ENCODE measurements around the gene PLEKHA7.

The PLEKHA7 gene

DNA sequence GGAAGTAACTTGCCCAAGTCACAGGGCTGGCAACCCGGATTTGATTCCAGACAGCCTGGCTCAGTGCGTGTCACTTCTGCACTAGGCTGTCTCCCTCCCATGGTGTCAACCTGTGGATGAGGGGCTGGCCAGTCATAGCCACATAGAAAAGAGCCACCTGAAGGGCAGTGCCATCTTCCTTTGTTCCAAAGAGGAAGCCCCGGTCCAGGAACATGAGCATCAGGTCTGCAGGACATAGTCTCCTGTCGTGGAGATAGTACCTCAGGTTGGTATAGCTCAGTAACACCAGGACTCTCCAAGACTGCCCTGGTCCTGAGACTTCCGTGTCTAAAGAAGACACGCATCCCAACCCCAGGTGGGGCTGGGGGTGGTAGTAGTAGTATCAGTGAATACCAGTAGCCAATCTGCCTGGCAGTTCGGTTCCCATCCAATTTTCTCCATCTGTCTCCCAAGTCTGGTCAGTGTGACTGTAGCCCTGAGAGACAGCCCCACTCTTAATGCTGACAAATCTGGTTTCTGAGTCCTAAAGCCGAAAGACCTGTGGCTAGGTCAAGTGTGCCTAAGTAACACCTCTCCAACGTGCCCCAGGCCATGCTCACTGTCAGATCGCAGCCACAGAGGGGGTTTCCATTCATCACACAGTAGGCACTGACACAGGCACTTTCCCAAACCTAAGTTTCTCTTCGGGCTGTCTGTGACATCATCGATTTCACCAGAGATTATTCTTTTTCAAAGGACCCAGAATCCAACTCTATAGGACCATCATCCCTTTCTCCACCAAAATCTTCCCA is 242.7 kb downstream of the PLEKHA7 start:
- Mint-ChIP-seq H3K27ac (no peak overlapping the region), H3K9me3 (no peaks in the 10 kb centered on the region), H3K36me3 (ENCODE audit: low read depth) (no peaks in the 10 kb centered on the region), H3K4me3 (no peak overlapping the region), H3K4me1 (ENCODE audit: low read depth) (no peaks in the 10 kb centered on the region), H3K27me3 (no peaks in the 10 kb centered on the region)

DNA sequence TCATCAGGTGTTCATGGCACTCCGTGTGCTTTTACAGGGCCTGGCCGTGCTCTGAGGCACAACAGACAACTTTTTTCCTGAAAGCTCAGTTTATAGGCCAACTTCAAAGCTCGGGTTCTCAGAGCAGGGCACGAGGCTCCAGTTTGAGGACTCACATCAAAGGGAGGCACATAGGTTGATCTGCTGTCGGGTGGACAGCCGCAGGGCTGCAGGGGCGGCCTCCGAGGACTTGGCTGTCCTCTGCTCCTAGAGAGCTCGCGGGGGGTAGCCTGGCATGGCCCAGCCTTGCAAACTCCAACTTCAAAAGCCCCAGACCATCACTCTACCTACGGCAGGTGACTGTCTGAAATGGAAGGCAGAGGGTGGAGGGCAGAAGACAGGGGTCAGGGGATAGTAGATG is 244.2 kb downstream of the PLEKHA7 start:
- no peak overlapping the region for H3K27ac Mint-ChIP-seq
- H3K27me3 Mint-ChIP-seq, result no peaks in the 10 kb centered on the region
- H3K4me1 Mint-ChIP-seq (ENCODE audit: low read depth), result no peaks in the 10 kb centered on the region
- H3K4me3 Mint-ChIP-seq, result no peak overlapping the region
- no peaks in the 10 kb centered on the region for H3K9me3 Mint-ChIP-seq
- no peaks in the 10 kb centered on the region for H3K36me3 Mint-ChIP-seq (ENCODE audit: low read depth)

DNA sequence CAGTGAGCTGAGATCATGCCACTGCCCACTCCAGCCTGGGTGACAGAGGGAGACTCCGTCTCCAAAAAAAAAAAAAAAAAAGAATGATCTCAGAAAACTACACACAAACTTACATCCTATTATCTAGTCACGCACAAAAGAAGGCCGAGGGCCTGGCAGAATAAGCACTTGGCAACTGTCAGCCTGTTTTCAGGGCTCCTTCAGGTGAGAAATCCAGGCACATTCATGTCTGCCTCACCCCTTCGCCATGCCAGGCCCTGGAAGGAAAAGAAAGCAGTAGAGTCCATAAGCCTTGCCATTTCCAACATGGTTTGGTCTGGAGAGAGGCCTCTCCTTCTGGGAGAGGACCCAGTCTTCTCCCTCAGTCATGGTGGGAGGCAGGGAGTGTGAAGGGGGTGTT is 244.8 kb downstream of the PLEKHA7 start:
- Mint-ChIP-seq H3K4me3 (no peak overlapping the region), H3K4me1 (ENCODE audit: low read depth) (no peaks in the 10 kb centered on the region), H3K27me3 (no peaks in the 10 kb centered on the region), H3K27ac (no peak overlapping the region), H3K9me3 (no peaks in the 10 kb centered on the region), H3K36me3 (ENCODE audit: low read depth) (no peaks in the 10 kb centered on the region)

DNA sequence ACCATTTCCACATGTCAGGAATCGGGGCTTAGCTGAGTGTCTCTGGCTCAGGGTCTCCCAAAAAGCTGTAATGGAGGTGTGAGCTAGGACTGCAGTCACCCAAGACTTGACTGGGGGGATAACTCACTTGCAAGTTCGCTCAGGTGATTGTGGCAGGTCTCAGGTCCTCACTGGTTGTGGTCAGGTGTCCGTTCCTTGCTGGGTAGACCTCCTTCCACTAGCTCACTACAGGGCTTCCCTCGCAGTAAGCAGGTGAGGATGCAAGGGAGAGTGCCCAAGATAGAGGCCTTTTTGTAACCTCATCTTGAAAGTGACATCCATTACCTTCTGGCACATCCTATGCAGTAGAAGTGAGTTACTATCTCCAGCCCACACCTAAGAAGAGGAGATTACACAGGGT is 246.3 kb downstream of the PLEKHA7 start:
- no peaks in the 10 kb centered on the region for H3K27me3 Mint-ChIP-seq
- no peak overlapping the region for H3K4me3 Mint-ChIP-seq
- no peaks in the 10 kb centered on the region for H3K36me3 Mint-ChIP-seq (ENCODE audit: low read depth)
- no peaks in the 10 kb centered on the region for H3K4me1 Mint-ChIP-seq (ENCODE audit: low read depth)
- no peaks in the 10 kb centered on the region for H3K9me3 Mint-ChIP-seq
- no peak overlapping the region for H3K27ac Mint-ChIP-seq

DNA sequence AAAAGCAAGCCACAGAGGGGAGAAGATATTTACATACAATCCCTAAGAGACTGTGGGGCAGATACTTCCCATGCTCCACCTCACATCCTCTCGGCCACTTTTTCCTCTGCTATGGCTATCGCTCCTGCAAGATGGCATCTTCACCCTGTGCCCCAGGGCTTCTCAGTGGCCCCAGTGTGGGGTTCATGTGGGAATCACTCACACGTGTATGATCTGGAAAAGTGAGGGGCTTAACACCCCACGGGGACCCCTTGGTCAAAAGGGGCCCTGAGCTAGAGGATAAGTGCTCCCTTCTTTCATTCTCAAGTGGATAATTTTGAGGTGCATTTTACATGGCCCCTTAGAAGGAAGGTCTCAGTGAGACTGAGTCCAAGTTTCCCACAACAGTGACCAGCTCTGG is 247.1 kb downstream of the PLEKHA7 start:
- H3K36me3 Mint-ChIP-seq (ENCODE audit: low read depth), result no peaks in the 10 kb centered on the region
- H3K27ac Mint-ChIP-seq, result no peak overlapping the region
- no peak overlapping the region for H3K4me3 Mint-ChIP-seq
- H3K9me3 Mint-ChIP-seq, result no peaks in the 10 kb centered on the region
- no peaks in the 10 kb centered on the region for H3K27me3 Mint-ChIP-seq
- H3K4me1 Mint-ChIP-seq (ENCODE audit: low read depth), result no peaks in the 10 kb centered on the region

DNA sequence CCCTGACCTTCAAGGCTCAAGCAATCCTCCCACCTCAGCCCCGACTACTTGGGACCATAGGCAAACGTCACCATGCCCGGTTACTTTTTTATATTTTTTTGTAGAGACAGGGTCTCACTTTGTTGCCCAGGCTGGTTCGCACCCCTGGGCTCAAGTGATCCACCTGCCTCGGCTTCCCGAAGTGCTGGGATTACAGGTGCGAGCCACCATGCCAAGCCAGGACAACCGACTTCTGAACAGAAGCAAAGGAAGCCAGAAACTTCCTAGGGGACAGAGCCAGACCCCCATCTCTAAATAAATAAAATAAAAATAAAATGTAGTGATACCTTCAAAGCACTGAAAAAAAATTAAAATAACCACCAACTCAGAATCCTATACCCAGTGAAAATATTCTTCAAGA is 249.3 kb downstream of the PLEKHA7 start:
- Mint-ChIP-seq H3K4me3 (no peak overlapping the region), H3K9me3 (no peaks in the 10 kb centered on the region), H3K27me3 (no peaks in the 10 kb centered on the region)

DNA sequence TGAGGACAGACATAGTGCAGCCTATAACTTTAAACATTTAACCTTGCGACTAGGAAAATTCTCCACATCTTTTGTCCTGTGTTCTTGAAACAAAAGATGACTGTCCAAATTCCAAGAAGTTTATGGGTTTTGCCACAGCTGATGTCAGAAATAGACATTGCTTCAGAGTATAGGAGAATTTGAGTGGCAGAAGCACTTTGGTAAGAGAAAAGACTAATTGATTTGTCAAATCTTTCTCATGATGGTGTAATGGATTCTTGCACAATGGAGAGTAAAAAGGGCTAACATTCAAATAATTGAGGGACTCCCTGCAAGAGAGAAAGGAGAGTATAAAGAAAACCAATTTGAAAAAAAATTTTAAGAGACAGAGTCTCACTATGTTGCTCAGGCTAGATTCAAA is 250.5 kb downstream of the PLEKHA7 start:
- H3K36me3 Mint-ChIP-seq (ENCODE audit: low read depth), result peaks cover 8% of the 10 kb centered on the region
- no peak overlapping the region for H3K27ac Mint-ChIP-seq
- H3K27me3 Mint-ChIP-seq, result no peaks in the 10 kb centered on the region
- H3K9me3 Mint-ChIP-seq, result no peaks in the 10 kb centered on the region
- H3K4me1 Mint-ChIP-seq (ENCODE audit: low read depth), result peaks cover 14% of the 10 kb centered on the region
- no peak overlapping the region for H3K4me3 Mint-ChIP-seq

More for the DNA sequence above, 249.3 kb downstream of the PLEKHA7 start:
- no peak overlapping the region for H3K27ac Mint-ChIP-seq
- H3K36me3 Mint-ChIP-seq (ENCODE audit: low read depth), result no peaks in the 10 kb centered on the region
- peaks cover 3% of the 10 kb centered on the region for H3K4me1 Mint-ChIP-seq (ENCODE audit: low read depth)

DNA sequence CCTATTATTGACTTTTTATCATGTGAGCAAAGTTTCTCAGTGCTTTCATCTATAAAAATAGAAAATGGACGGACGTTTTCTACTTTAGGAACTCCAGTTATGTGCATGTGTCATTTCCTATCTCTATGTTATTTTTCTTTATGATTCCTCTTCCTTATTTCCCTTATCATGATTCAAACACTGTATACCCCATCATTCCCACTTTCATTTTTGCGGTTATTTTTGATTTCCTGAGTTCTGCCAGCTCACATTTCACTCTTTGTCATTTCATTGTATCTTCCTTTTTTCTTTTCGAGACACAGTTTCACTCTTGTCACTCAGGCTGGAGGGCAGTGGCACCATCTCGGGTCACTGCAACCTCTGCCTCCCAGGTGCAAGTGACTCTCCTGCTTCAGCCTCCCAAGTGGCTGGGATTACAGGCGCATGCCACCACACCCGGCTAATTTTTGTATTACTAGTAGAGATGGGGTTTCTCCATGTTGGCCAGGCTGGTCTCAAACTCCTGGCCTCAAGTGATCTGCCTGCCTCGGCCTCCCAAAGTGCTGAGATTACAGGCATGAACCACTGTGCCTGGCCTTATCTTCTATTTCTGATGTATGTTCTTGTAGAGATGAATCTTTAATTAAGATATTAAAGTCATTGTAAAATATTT is 254.2 kb downstream of the PLEKHA7 start:
- no peak overlapping the region for H3K4me3 Mint-ChIP-seq
- H3K36me3 Mint-ChIP-seq (ENCODE audit: low read depth), result peaks cover 29% of the 10 kb centered on the region
- H3K27me3 Mint-ChIP-seq, result no peaks in the 10 kb centered on the region
- peaks cover 14% of the 10 kb centered on the region for H3K4me1 Mint-ChIP-seq (ENCODE audit: low read depth)
- peak overlapping the region; percentile 50 for H3K27ac Mint-ChIP-seq
- H3K9me3 Mint-ChIP-seq, result no peaks in the 10 kb centered on the region

DNA sequence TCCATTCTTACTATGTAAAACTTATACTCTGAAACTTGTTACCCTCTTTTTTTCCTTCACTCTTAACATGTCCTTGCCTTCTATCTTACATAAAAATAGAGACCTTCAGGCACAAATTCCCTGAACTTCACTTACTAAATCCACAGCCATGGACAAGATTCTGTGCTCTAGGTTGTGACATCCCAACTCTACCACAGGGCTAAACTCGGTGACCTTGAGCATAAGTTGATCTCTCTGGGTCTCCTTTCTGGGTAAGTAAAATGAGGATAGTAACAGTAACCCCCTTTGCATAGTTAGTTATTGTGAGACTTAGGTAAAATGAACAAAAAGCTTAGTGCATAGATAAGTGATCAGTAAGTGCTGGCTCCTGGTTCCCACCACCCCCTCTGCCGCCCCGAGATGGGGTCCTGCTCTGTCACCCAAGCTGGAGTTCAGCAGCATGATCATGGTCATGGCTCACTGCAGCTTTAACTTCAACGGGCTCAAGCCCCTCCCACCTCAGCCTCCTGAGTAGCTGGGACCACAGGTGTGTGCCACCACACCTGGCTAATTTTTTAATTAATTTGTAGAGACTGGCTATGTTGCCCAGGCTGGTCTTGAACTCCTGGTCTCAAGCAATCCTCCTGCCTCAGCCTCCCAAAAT is 255.7 kb downstream of the PLEKHA7 start:
- Mint-ChIP-seq H3K9me3 (no peaks in the 10 kb centered on the region), H3K36me3 (ENCODE audit: low read depth) (peaks cover 39% of the 10 kb centered on the region), H3K27ac (no peak overlapping the region), H3K27me3 (no peaks in the 10 kb centered on the region), H3K4me1 (ENCODE audit: low read depth) (peaks cover 22% of the 10 kb centered on the region), H3K4me3 (no peak overlapping the region)

DNA sequence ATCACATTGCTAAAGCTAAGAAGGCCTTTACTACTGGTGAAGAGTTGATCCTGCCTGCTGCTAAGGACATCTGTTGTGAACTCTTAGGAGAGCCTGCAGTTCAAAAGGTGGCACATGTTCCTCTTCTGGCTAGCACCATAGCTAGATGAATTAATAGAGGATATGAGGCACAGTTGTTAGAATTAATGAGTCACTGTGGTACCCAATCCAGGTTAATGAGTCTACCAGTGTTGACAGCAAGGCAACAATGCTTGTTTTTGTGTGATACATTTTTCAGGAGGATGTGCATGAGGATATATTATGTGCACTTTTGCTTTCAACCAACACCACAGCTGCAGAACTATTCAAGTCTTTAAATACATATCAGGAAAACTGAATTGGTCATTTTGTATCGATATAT is 263.8 kb downstream of the PLEKHA7 start:
- Mint-ChIP-seq H3K4me3 (no peak overlapping the region), H3K27me3 (no peaks in the 10 kb centered on the region), H3K36me3 (ENCODE audit: low read depth) (peaks cover 82% of the 10 kb centered on the region), H3K27ac (peak overlapping the region; percentile 63), H3K9me3 (no peaks in the 10 kb centered on the region), H3K4me1 (ENCODE audit: low read depth) (peaks cover 48% of the 10 kb centered on the region)

DNA sequence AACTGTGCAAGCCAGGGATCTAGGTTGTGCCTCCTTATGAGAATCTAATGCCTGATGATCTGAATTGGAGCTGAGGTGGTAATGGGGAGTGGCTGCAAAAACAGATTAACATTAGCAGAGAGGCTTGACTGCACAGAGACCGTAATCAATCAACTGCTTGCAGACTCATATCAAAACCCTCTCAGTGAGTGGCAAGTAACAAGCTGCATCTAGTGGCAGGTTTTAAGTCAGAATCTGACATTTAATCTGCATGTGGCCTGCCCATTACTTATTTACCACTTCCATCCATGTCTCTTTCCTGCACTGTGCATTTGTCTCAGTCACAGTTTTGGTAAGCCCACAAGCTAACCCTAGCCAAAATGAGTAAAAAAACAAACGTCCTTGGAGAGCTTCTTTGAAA is 264.5 kb downstream of the PLEKHA7 start:
- Mint-ChIP-seq H3K36me3 (ENCODE audit: low read depth) (peaks cover 87% of the 10 kb centered on the region), H3K9me3 (no peaks in the 10 kb centered on the region), H3K27me3 (no peaks in the 10 kb centered on the region), H3K4me1 (ENCODE audit: low read depth) (peaks cover 54% of the 10 kb centered on the region), H3K4me3 (no peak overlapping the region), H3K27ac (peak overlapping the region; percentile 63)

DNA sequence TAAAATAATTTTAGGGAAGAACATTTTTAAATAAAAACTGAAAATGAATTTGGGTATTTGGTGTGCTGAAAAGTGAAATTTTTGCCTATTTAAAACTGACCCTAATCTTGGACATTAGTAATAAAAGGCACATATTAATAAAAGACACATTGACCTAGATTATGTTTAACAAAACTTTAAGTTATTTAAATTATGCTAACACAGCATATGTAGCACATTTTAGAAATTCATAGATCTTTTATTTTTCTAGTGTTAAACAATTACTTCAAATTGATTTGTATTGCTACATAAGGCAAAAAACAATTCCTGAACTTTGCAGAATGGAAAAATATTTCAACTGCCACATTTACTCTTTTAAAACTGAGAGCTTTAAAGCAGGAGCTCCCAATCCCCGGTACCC is 265.1 kb downstream of the PLEKHA7 start:
- H3K4me3 Mint-ChIP-seq, result no peak overlapping the region
- peak overlapping the region; percentile 34 for H3K27ac Mint-ChIP-seq
- H3K27me3 Mint-ChIP-seq, result no peaks in the 10 kb centered on the region

DNA sequence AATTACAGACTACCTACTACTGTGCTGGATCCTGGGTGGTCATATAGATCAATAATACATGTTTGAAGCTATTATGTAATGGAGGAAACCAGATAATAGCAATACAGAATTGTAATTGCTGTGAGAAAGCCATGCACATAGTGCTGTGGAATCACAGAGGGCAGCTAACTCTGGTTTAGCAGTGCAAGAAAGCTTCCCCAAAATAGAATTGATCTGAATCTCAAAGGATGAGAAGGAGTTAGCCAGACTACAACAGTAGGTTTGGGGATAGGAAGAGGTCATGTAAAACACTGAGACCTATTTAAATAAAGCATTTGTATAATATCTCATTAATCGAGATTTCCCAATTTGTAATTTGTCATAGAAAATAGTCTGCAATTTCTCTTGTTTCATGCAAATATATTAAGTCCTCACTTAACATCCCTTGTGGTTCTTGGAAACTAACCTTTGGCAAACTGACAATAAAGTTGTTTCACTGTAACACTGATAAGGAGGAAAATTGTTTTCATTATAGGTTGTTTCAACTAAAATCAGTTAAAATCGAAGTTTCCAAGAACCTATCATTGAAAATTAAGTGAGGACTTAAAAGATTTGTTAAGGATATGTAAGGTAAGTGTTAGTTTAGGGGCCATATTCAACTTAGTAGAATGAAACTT is 268.1 kb downstream of the PLEKHA7 start:
- Mint-ChIP-seq H3K27ac (no peak overlapping the region), H3K27me3 (no peaks in the 10 kb centered on the region), H3K36me3 (ENCODE audit: low read depth) (peaks cover 81% of the 10 kb centered on the region), H3K4me3 (no peak overlapping the region), H3K4me1 (ENCODE audit: low read depth) (peaks cover 72% of the 10 kb centered on the region), H3K9me3 (no peaks in the 10 kb centered on the region)

More for the DNA sequence above, 265.1 kb downstream of the PLEKHA7 start:
- Mint-ChIP-seq H3K36me3 (ENCODE audit: low read depth) (peaks cover 90% of the 10 kb centered on the region), H3K4me1 (ENCODE audit: low read depth) (peaks cover 58% of the 10 kb centered on the region), H3K9me3 (no peaks in the 10 kb centered on the region)

DNA sequence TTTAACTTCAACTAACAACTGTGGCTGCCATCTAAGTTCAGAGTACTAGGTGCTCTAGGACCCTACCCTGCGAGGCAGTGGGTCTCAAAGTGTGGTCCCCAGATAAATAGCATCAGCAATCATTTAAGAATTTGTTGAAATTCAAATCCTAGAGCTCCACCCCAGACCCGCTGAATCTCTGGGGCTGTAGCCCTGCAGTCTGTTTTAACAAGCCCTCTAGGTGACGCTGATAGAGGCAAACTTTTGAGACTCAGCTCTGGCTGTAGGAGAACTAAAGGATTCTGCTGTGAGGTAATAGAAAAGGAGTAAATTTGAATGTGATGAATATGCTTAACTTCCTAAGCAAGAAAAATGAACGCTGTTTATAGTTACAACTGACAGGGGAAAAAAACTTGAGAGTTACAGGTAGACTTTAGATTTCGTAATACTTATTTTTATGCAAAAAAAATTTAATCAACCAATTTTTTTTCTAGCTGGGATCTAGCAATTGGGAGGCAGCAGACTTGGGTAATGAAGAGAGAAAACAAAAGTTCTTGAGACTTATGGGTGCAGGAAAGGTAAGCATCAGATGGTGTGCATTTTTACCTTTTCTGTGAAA is 270.0 kb downstream of the PLEKHA7 start:
- H3K9me3 Mint-ChIP-seq, result no peaks in the 10 kb centered on the region
- no peaks in the 10 kb centered on the region for H3K27me3 Mint-ChIP-seq
- peaks cover 54% of the 10 kb centered on the region for H3K4me1 Mint-ChIP-seq (ENCODE audit: low read depth)
- H3K27ac Mint-ChIP-seq, result no peak overlapping the region
- peaks cover 64% of the 10 kb centered on the region for H3K36me3 Mint-ChIP-seq (ENCODE audit: low read depth)
- peak overlapping the region; percentile 1 for H3K4me3 Mint-ChIP-seq

DNA sequence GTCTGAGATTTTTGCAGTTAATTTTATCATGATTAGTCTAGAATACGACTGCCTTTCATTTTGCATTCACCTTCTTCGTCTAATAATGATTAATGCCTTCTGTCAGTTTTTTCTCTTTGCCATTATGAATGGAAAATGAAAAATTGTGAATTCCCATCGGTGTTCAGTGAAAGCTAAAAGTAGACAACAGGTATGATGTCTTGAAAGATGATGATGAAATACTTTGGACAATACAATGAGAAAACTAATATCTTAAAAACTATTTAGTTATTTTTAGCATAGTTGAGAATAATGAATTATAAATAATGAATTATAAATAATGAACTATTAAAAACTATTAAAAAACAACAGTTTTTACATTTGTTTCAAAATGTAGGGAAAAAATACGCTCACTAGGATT is 270.7 kb downstream of the PLEKHA7 start:
- Mint-ChIP-seq H3K36me3 (ENCODE audit: low read depth) (peaks cover 59% of the 10 kb centered on the region), H3K27ac (peak overlapping the region; percentile 53), H3K4me3 (peak overlapping the region; percentile 35), H3K4me1 (ENCODE audit: low read depth) (peaks cover 48% of the 10 kb centered on the region), H3K27me3 (no peaks in the 10 kb centered on the region), H3K9me3 (no peaks in the 10 kb centered on the region)

Measured in stimulated activated naive CD8-positive, alpha-beta T cell treated with anti-CD3 and anti-CD28 coated beads, Interleukin-15, Interleukin-2, amounts not matched to agents 100 ng/mL and 50 ng/mL, for 24 hours (primary cell).